Kidney epithelial cell (primary cell): Measurements from ENCODE around the gene ITFG1. TPM values are rescaled to one million over a fixed set of nuclear protein-coding genes. Genes with fewer than 3 reads are reported as not detected.
A peak's percentile ranks its signal among the peaks of the same experiment; 100 is the strongest.

Source experiments
- DNase-seq: peaks from one replicate; pipeline ENCODE4 v3.0.0-alpha.2; 2010; ENCODE audit warnings: low read depth
- H3K27me3 ChIP-seq: 2 replicates; pipeline ENCODE4 v1.6.0; 2011; ENCODE audit warnings: low read length; ENCODE audit not compliant: control insufficient read depth, insufficient read depth
- H3K36me3 ChIP-seq: 2 replicates; pipeline ENCODE4 v1.5.1; 2011; ENCODE audit warnings: low read length; ENCODE audit not compliant: control insufficient read depth, insufficient read depth
- H3K4me3 ChIP-seq: 2 replicates; pipeline ENCODE4 v1.5.1; 2011; ENCODE audit warnings: low read depth, mild to moderate bottlenecking, control low read depth, low read length
- total RNA-seq: library from RNA; depleted of rRNA; stranded (reverse); fragments of >200 nt; gene quantifications from 2 replicates; pipeline ENCODE4 v1.2.3, GENCODE V29; 2015
- TF ChIP-seq, protein P1 (sequence below): IDR thresholded peaks from 2 replicates; pipeline ENCODE4 v1.5.1; 2011; ENCODE audit warnings: mild to moderate bottlenecking, moderate library complexity, low read length, control low read depth, inconsistent platforms; ENCODE audit not compliant: insufficient read depth, poor library complexity, severe bottlenecking

ITFG1 gene
- total RNA-seq, 1 donor from 2014 or later = 52.6 TPM

DNA sequence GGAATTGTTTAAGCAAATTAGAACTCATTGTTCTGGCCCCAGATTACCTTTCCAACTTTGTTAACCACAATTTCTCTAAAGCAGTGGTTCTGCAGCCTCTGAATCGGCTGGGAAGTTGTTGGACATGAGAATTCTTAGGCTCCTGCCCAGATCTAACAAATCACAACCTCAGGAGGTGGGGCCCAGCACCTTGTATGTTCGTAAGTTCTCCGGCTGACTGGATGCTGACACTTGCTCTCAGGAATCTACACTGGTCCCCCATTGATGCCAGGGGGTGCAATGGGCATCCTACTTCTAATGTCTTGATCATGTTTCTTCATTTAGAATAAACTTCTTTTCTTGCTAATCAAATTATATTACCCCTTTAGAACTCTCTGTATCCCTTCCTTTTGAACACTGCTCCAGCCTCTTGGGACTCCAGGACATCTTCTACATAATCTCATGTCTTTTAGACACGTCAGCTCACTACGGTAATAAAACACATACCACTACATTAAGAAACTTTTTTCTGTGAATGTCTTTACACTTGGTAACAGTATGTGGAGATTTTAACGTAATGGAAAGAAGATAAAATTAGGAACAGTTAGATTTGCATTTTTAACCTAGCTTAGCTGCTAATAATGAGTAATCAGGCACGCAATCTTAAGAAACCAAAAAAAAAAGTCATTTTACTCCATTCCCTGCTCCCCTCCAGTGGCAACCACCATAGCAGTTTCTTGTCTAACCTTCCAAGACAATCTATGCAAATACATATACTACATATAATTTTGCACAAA lies 143.2 kb downstream of the ITFG1 start:
- Histone ChIP-seq H3K4me3 (no peak overlapping the region), H3K36me3 (no peaks in the 10 kb centered on the region)

DNA sequence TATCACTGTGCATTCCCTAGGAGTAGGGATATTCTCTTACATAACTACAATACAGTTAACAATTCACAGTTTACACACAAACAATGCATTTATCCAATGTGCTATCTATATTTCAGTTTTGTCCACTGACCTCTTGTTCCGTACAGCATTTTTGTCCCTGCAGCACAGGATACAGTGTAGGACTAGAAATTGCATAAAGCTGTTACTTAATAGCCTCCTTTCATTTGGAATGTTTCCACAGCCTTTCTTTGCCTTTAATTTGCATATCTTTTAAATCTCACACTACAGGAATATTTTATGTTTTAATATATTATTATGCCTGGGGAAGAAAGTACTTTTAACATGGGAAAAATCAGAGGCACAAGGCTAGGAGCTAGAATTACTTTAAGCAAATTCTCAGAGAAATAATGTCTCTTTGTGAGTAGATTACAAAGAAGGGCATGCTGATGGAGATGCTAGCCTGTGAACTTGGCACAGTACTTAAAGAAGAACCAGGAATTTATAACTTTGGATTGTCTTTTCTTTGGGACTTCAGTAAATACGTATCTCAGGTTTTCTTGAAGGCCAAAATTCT lies 144.3 kb downstream of the ITFG1 start:
- H3K27me3 ChIP-seq = no peaks in the 10 kb centered on the region
- H3K36me3 ChIP-seq = no peaks in the 10 kb centered on the region
- DNase-seq = no peak
- H3K4me3 ChIP-seq = no peak overlapping the region
- TF ChIP-seq, protein P1, sequence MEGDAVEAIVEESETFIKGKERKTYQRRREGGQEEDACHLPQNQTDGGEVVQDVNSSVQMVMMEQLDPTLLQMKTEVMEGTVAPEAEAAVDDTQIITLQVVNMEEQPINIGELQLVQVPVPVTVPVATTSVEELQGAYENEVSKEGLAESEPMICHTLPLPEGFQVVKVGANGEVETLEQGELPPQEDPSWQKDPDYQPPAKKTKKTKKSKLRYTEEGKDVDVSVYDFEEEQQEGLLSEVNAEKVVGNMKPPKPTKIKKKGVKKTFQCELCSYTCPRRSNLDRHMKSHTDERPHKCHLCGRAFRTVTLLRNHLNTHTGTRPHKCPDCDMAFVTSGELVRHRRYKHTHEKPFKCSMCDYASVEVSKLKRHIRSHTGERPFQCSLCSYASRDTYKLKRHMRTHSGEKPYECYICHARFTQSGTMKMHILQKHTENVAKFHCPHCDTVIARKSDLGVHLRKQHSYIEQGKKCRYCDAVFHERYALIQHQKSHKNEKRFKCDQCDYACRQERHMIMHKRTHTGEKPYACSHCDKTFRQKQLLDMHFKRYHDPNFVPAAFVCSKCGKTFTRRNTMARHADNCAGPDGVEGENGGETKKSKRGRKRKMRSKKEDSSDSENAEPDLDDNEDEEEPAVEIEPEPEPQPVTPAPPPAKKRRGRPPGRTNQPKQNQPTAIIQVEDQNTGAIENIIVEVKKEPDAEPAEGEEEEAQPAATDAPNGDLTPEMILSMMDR = no peak

More for the DNA sequence above, 143.2 kb downstream of the ITFG1 start:
- no peaks in the 10 kb centered on the region for H3K27me3 ChIP-seq
- no peak for DNase-seq
- TF ChIP-seq, protein P1 = no peak

DNA sequence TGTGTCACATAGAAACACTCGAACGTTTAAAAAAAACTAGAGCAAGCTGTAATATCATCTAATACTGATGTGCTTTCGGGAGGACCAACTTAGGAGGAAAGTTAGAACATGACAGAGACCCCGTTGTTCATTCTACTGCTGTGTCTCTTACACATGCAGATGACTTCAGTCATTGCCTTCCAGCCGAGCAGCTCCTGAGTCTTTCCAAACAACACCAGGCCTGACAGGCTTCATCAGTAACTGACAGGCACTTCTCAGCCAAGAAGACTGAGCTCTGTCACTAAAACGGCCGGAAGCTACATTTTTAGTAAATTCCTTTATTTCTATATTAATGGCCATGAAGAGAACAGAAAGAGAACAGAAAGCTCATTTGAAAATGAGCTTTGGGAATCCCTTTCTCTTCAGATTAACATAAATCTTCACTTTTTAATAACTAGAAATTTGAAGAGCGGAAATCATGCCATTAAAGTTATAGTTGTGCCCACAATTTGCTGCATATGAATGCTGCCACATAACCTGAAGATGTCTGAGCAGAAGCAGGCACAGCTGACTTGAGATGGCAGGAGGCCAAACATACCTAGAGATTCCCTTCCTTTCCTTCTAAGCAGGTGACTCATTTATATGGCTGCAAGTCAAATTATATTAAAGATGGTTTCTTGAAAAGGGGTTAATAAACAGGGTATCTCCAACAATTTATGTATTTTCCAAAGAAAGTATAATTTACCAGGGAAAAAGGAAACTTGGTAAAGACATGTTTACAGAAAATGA lies 148.9 kb downstream of the ITFG1 start:
- DNase-seq = peak; percentile 39
- Histone ChIP-seq H3K36me3 (no peaks in the 10 kb centered on the region), H3K4me3 (no peak overlapping the region), H3K27me3 (no peaks in the 10 kb centered on the region)
- TF ChIP-seq, protein P1 = no peak

DNA sequence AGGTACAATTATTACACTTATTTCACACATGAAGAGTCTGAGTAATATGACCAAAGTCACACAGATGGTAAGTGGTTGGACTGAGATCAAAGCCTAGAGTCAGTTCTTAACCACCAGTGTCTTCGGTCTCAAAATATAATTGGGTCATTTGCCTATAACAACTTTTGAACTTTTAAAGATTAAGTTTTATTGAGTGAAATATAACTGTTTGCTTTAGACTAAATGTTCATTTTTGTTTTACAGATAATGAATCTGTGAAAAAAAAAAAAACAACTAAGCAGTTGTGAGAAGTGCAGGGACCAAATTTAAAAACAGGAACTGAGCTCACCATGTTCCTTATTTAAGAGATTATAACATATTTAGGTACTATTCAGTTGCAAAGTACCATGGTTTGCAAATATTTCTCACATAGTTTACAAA lies 150.1 kb downstream of the ITFG1 start:
- Histone ChIP-seq H3K27me3 (no peaks in the 10 kb centered on the region), H3K36me3 (no peaks in the 10 kb centered on the region), H3K4me3 (no peak overlapping the region)
- no peak for DNase-seq
- TF ChIP-seq, protein P1 = no peak

DNA sequence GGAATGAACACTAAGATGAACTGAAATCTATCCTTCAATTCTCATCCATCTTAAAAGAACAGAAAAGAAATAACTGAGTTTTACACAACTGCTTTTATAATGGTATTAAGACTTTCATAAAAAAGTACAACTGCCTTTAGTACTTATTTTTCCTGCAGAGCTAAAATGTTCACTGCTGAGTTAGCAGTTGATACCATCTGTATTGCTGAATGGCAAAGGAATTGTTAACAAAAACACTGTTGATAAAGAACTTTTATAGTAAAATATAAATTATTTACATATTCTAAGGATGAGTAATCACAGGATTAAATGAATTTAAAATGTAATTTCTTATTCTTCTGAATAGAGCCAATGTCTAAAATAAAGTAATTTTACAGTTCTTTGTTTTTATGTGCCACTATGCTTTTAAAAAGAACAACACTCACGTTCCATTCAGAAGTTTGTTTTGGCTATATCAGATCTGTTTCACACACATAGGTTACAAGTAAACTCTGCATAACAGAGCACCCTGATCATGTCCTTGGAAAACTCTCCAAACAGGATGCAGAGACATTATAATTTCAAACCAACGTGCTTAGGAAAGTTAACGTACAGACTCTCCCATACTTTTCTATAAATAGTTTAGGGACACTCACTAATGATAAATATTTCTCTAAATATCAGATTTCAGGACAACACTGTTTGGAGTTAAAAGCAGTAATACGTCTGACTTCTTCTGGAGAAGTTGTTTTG lies 151.1 kb downstream of the ITFG1 start:
- H3K27me3 ChIP-seq = no peaks in the 10 kb centered on the region
- TF ChIP-seq, protein P1 = no peak

More for the DNA sequence above, 151.1 kb downstream of the ITFG1 start:
- Histone ChIP-seq H3K4me3 (no peak overlapping the region), H3K36me3 (no peaks in the 10 kb centered on the region)
- DNase-seq = no peak
